NCI-H2196 treated with DMSO at 0.1 percent for 48 hours (cell line): ENCODE results near the gene LRRFIP1.

ENCODE experiments used
- DNase-seq: peaks from one replicate; lab custom pipeline; 2025; ENCODE audit not compliant: unreplicated experiment; lab: John Stamatoyannopoulos, UW

Gene LRRFIP1

GRCh38 chr2:237721458-237721857 is 94.1 kb downstream of the LRRFIP1 start:
- DNase-seq, result no peak

- no peak for DNase-seq
Measured at GRCh38 chr2:237722616-237723015, 95.2 kb downstream of the LRRFIP1 start.

- no peak for DNase-seq
Measured at GRCh38 chr2:237723023-237723422, 95.6 kb downstream of the LRRFIP1 start.

- no peak for DNase-seq
Measured at GRCh38 chr2:237723602-237724001, 96.2 kb downstream of the LRRFIP1 start.

- DNase-seq, result peak; percentile 51
Measured at GRCh38 chr2:237724811-237725478, 97.6 kb downstream of the LRRFIP1 start.

GRCh38 chr2:237725661-237726060 is 98.3 kb downstream of the LRRFIP1 start:
- DNase-seq, result no peak

- DNase-seq, result peak; percentile 93
Measured at GRCh38 chr2:237726401-237726830, 99.0 kb downstream of the LRRFIP1 start.

- DNase-seq, result no peak
Measured at GRCh38 chr2:237727363-237727762, 100.0 kb downstream of the LRRFIP1 start.

GRCh38 chr2:237729681-237730475 is 102.5 kb downstream of the LRRFIP1 start:
- DNase-seq, result no peak

- no peak for DNase-seq
Measured at GRCh38 chr2:237731663-237732062, 104.3 kb downstream of the LRRFIP1 start.

- DNase-seq, result no peak
Measured at GRCh38 chr2:237732070-237732469, 104.7 kb downstream of the LRRFIP1 start.

- DNase-seq, result no peak
Measured at GRCh38 chr2:237732790-237733381, 105.5 kb downstream of the LRRFIP1 start.

- peak; percentile 60 for DNase-seq
Measured at GRCh38 chr2:237733677-237734300, 106.4 kb downstream of the LRRFIP1 start.

GRCh38 chr2:237734905-237735623 is 107.7 kb downstream of the LRRFIP1 start:
- no peak for DNase-seq

GRCh38 chr2:237735798-237736197 is 108.4 kb downstream of the LRRFIP1 start:
- no peak for DNase-seq

GRCh38 chr2:237736783-237737182 is 109.4 kb downstream of the LRRFIP1 start:
- DNase-seq, result no peak

- DNase-seq, result no peak
Measured at GRCh38 chr2:237737196-237737865, 109.9 kb downstream of the LRRFIP1 start.

- DNase-seq, result no peak
Measured at GRCh38 chr2:237738255-237738654, 110.9 kb downstream of the LRRFIP1 start.

- DNase-seq, result no peak
Measured at GRCh38 chr2:237739101-237739500, 111.7 kb downstream of the LRRFIP1 start.

- no peak for DNase-seq
Measured at GRCh38 chr2:237742191-237742590, 114.8 kb downstream of the LRRFIP1 start.
